Sigmoid colon (tissue), 7 donors: Measurements from ENCODE around the gene COLQ. TPM values are rescaled to one million over a fixed set of nuclear protein-coding genes. Genes with fewer than 3 reads are reported as not detected.

ENCODE experiments used
- DNase-seq: peaks from one replicate; pipeline ENCODE4 v3.0.0-alpha.2; 2019
- H3K27ac ChIP-seq, 4 donors: fragments of 200-600 bp; sonication (generic); one replicate each; pipeline ENCODE4 v1.5.1; 2016 to 2019; ENCODE audit warnings: mild to moderate bottlenecking in 1 of 4
- H3K27me3 ChIP-seq, 3 donors: fragments of 200-600 bp; sonication (generic); one replicate each; pipeline ENCODE4 v1.5.1; 2019; ENCODE audit warnings: mild to moderate bottlenecking in 1 of 3
- H3K36me3 ChIP-seq, 4 donors: fragments of 200-600 bp; sonication (generic); one replicate each; pipeline ENCODE4 v1.5.1; 2016 to 2019
- H3K4me1 ChIP-seq, 4 donors: fragments of 200-600 bp; sonication (generic); one replicate each; pipeline ENCODE4 v1.5.1; 2017 to 2019
- H3K4me3 ChIP-seq, 4 donors: fragments of 200-600 bp; sonication (generic); one replicate each; pipeline ENCODE4 v1.5.1; 2017 to 2019; ENCODE audit warnings: mild to moderate bottlenecking in 2 of 4, moderate library complexity in 1 of 4
- H3K9me3 ChIP-seq, 4 donors: fragments of 200-600 bp in 3 of 4; sonication (generic) in 3 of 4; one replicate each; pipeline versions ENCODE4 v1.5.1 to v1.6.1; 2013 to 2019
- EP300 ChIP-seq, 4 donors: sonication (generic); formaldehyde crosslinking; IDR thresholded peaks; one replicate each; pipeline ENCODE4 v1.6.1; 2017; ENCODE audit warnings: antibody characterized with exemption in 4 of 4
- POLR2A ChIP-seq, 2 donors: fragments of 450-650 bp; IDR thresholded peaks; one replicate each; pipeline ENCODE4 v1.6.1; 2016; ENCODE audit warnings: antibody characterized with exemption in 2 of 2, mild to moderate bottlenecking in 2 of 2, moderate library complexity in 2 of 2
- POLR2AphosphoS5 ChIP-seq, 4 donors: sonication (generic); formaldehyde crosslinking; IDR thresholded peaks; one replicate each; pipeline ENCODE4 v1.6.1; 2017; ENCODE audit warnings: antibody characterized with exemption in 4 of 4
- WGBS, 2 donors: extraction: QIAGEN DNeasy Blood & Tissue Kit; methylation state at CpG; one replicate each; pipeline ENCODE4 v1.1.7; 2013; 5-methylcytosine and 5-hydroxymethylcytosine counted together
- intact Hi-C: fragments of 100-400 bp; cut with DNase I; formaldehyde crosslinking; loops from one replicate; pipeline ENCODE4 v1.15.1; 2023
- polyA plus RNA-seq, 3 donors: library from polyadenylated mRNA; stranded (reverse); fragments of 200-250 nt; gene quantifications; one replicate each; pipeline ENCODE4 v1.2.3, GENCODE V29; 2013
- total RNA-seq, 4 donors: library from RNA; depleted of rRNA; stranded (reverse); fragments of >200 nt; gene quantifications; one replicate each; pipeline ENCODE4 v1.1.0, GENCODE V29; 2016
- TF ChIP-seq, protein P1 (sequence below), 4 experiments: fragments of 450-650 bp in 3 of 4; fragments of 200-600 bp in 1 of 4; IDR thresholded peaks; one replicate each; pipeline ENCODE4 v1.5.1; 2016 to 2019; ENCODE audit warnings: antibody characterized with exemption in 4 of 4, mild to moderate bottlenecking in 3 of 4, moderate library complexity in 2 of 4
- donor health status: healthy with polysubstance abuse.
- donor health status: Bipolar disorder and iron deficiency.
- donor health status: healthy.

COLQ gene
- total and polyA plus RNA-seq, 7 donors, result 0.69 to 5.3 (median 1.9) TPM; not detected in 1

DNA sequence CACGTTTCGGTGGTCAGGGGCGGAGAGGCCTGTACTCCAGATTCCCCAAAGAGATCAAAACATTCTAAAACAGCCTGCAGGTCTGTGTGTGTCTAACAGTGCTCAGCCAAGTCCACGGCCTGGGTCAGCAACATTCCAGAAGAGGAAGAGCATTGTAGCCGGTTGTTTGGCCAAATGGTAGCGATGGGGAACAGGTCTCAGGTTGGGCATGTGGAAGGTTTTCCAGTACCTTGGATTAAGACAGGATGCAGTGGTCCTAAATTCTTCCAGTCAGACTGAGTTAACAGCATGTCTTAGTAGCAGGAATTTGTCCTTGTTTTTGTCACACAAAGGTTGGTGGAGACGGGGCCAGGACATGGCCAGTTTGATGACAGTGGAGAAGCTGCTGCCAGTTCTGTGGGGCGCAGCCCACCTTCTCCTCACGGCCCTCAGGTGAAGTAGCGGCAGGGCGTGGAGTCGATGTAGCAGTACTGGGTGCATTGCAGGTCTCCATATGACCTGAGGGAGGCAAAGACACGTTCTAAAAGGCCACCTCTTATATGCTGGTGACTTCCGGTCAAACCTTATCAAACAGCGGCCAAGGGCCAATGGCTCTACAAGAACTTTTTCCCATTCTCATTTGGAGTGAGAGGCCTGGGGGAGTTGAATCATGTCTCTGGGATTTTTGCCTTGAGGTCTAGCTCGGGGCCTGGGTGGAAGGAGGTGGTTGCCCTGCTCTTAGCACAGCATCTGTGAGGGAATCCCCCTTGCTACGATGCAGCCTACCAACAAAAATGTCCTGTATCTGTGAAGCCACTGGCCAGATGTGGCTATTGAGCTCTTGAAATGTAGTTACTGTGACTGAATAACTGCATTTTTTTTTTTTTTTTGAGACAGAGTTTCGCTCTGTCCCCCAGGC, 70.0 kb downstream of the COLQ start:
- no peak for TF ChIP-seq EP300 (IDR thresholded peaks at IDR 0.05)
- TF ChIP-seq, protein P1, sequence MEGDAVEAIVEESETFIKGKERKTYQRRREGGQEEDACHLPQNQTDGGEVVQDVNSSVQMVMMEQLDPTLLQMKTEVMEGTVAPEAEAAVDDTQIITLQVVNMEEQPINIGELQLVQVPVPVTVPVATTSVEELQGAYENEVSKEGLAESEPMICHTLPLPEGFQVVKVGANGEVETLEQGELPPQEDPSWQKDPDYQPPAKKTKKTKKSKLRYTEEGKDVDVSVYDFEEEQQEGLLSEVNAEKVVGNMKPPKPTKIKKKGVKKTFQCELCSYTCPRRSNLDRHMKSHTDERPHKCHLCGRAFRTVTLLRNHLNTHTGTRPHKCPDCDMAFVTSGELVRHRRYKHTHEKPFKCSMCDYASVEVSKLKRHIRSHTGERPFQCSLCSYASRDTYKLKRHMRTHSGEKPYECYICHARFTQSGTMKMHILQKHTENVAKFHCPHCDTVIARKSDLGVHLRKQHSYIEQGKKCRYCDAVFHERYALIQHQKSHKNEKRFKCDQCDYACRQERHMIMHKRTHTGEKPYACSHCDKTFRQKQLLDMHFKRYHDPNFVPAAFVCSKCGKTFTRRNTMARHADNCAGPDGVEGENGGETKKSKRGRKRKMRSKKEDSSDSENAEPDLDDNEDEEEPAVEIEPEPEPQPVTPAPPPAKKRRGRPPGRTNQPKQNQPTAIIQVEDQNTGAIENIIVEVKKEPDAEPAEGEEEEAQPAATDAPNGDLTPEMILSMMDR (IDR thresholded peaks at IDR 0.05), result no peak
- no peak for TF ChIP-seq POLR2A (IDR thresholded peaks at IDR 0.05)
- TF ChIP-seq POLR2AphosphoS5 (IDR thresholded peaks at IDR 0.05), result no peak
- H3K4me3 ChIP-seq, result no peak overlapping the region
- H3K27ac ChIP-seq, result no peak overlapping the region
- no peaks in the 10 kb centered on the region for H3K4me1 ChIP-seq
- H3K9me3 ChIP-seq, result no peaks in the 10 kb centered on the region
- peaks cover 0 to 18% (median 0%) of the 10 kb centered on the region in 4 donors for H3K36me3 ChIP-seq
- H3K27me3 ChIP-seq, result no peaks in the 10 kb centered on the region
- intact Hi-C loops, result no loop called here
- 93% methylated on average over 18 of the region's 18 CpGs for WGBS, 2 donors
- no peak for DNase-seq

DNA sequence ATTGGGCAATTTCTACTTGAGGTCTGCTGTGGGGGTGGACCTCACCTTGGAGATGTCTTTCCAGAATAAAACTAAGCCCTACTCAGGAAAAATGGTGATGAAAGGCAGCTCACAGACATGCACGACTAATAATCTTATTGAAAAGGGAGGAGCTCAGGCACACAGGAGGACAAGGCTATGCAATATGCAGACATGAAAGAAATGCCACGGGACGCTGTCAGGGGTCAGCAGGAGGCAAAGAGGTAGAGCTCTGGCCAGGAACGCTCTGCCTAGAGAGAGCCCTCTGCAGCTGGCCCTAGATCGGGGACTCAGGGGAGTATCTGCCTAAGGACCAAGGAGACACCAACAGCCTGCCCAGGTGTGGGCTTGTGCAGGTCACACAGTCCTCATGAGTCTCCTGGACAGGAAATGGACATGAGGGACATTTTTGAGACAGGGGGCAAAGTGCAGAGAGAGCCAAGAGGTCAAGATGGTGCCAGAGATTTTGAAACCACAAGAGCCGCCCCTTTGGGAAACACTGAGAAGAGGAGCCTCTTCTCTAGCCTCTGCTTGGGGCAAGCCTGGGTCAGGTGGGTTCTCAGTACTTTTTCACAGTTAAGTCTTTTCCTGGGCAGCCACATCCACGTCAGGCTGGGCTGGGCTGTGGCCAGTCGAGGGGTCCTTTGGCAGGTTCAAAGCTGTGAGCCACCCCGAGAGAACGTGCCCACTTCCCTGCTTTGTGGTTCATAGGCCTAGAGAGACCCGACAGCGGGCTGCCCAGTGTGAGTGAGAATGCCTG, 70.9 kb downstream of the COLQ start:
- 94 to 95% methylated on average over 12 of the region's 12 CpGs for WGBS, 2 donors
- no peak overlapping the region for H3K27ac ChIP-seq
- no peak overlapping the region for H3K4me3 ChIP-seq
- H3K9me3 ChIP-seq, result no peaks in the 10 kb centered on the region
- H3K27me3 ChIP-seq, result no peaks in the 10 kb centered on the region
- peaks cover 0 to 15% (median 0%) of the 10 kb centered on the region in 4 donors for H3K36me3 ChIP-seq
- no peaks in the 10 kb centered on the region for H3K4me1 ChIP-seq
- intact Hi-C loops, result no loop called here
- TF ChIP-seq EP300 (IDR thresholded peaks at IDR 0.05) (no peak), POLR2AphosphoS5 (IDR thresholded peaks at IDR 0.05) (no peak), POLR2A (IDR thresholded peaks at IDR 0.05) (no peak)
- TF ChIP-seq, protein P1 (IDR thresholded peaks at IDR 0.05), result no peak
- no peak for DNase-seq

DNA sequence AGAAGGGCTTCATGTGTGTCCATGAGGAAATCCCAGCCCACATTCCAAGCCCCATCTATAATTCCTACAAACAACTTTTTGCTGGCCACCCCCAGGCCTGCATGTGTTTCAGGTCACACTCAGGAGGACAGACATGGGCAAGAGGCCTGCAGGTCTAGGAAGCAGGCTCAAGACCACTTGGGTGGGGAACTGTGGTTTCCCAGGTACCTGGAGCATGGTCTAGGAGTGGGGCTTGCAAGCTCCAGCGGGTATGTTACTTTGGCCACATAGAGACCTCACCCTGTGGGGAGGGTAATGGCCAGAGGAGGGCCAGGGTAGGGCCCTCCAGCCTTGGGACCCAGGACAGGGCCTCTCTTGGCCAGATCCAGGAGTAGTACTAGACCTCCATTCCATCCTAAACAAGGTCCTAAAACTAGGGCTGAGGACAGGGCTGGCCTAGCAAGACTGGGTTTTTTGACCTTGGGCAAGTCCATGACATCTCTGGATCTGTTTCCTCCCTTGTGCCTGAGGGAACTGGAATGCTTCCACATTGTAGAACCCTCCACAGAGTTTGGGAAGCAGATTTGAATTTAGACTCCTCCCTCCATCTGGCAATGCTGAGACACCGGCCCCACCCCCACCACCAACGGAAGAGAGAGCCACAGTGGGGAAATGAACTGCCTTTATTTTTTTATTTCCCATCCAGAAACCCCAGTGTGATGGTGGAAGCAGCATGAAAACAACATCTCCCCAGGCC, 71.8 kb downstream of the COLQ start:
- Histone ChIP-seq H3K9me3 (no peaks in the 10 kb centered on the region), H3K27ac (no peak overlapping the region), H3K27me3 (no peaks in the 10 kb centered on the region), H3K4me1 (no peaks in the 10 kb centered on the region), H3K4me3 (no peak overlapping the region), H3K36me3 (peaks cover 0 to 15% (median 0%) of the 10 kb centered on the region in 4 donors)
- intact Hi-C loops, result no loop called here
- TF ChIP-seq, protein P1 (IDR thresholded peaks at IDR 0.05), result no peak
- TF ChIP-seq POLR2AphosphoS5 (IDR thresholded peaks at IDR 0.05), result no peak
- TF ChIP-seq POLR2A (IDR thresholded peaks at IDR 0.05), result no peak
- WGBS, 2 donors, result 88 to 91% methylated on average over 3 of the region's 3 CpGs
- no peak for DNase-seq

DNA sequence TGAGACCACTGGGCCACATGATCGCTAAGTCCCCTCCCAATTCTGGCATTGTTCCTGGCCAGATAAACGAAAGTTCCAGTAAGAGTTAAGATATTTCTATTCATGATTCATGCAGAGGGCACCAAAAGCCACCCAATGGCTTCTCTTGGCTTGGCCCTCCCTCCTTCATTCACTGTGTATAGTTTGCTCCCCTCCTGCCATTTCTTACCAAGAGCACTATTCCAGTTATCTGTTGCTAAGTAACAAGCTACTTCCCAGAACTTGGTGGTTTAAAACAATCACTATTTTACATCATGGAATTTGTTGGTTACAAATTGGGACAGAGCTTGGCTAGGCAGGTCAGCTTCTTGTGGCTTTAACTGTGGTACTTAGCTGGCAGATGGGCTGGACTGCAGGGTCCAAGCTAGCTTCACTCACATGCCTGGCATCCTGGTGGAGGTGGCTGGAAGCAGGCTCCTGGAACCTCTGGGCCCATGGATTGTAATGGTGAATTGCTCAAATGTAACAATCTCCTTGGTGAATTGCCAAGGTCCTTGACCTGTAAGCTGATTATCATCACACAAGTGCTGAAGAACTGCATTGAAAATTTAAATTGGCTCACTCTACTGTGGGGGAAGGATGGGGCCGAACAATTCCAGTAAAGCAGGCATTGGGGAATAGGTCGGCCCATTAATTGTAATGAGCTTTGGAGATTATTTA, 77.5 kb downstream of the COLQ start:
- Histone ChIP-seq H3K27me3 (no peaks in the 10 kb centered on the region), H3K27ac (no peak overlapping the region)
- no peak for DNase-seq

More for the DNA sequence above, 77.5 kb downstream of the COLQ start:
- WGBS, 2 donors, result 86 to 91% methylated on average over 4 of the region's 4 CpGs
- H3K36me3 ChIP-seq, result peaks cover 13 to 37% (median 24%) of the 10 kb centered on the region in 4 donors
- H3K4me1 ChIP-seq, result no peaks in the 10 kb centered on the region
- H3K9me3 ChIP-seq, result no peaks in the 10 kb centered on the region
- no peak overlapping the region for H3K4me3 ChIP-seq
- no peak for TF ChIP-seq EP300 (IDR thresholded peaks at IDR 0.05)
- TF ChIP-seq POLR2A (IDR thresholded peaks at IDR 0.05), result no peak
- TF ChIP-seq POLR2AphosphoS5 (IDR thresholded peaks at IDR 0.05), result no peak
- TF ChIP-seq, protein P1 (IDR thresholded peaks at IDR 0.05), result no peak
- intact Hi-C loops, result no loop called here
